ENCODE results near the gene AUTS2. TPM values are rescaled to one million over a fixed set of nuclear protein-coding genes. Genes with fewer than 3 reads are reported as not detected.

Gene AUTS2
- total RNA-seq, 1 donor from 2014 or later, result 53.0 TPM

GRCh38 chr7:69701288-69701687 is 103.0 kb downstream of the AUTS2 start:
- Histone ChIP-seq H3K27ac (no peak overlapping the region), H3K9me3 (no peaks in the 10 kb centered on the region), H3K4me1 (no peaks in the 10 kb centered on the region), H3K36me3 (no peaks in the 10 kb centered on the region), H3K4me3 (no peak overlapping the region), H3K27me3 (no peaks in the 10 kb centered on the region)
- TF ChIP-seq POLR2A (IDR thresholded peaks at IDR 0.05) (no peak), POLR2AphosphoS5 (IDR thresholded peaks at IDR 0.05; ENCODE audit: insufficient read depth in 1 of 2, low read depth in 1 of 2) (no peak), CTCF (IDR thresholded peaks at IDR 0.05) (no peak)
- no peak for DNase-seq (ENCODE audit: extremely low spot score in 2 of 2)
- intact Hi-C loops (cut with DNase I), result no loop called here

GRCh38 chr7:69702357-69702756 is 104.1 kb downstream of the AUTS2 start:
- no peaks in the 10 kb centered on the region for H3K27me3 ChIP-seq
- no peak overlapping the region for H3K27ac ChIP-seq
- intact Hi-C loops (cut with DNase I), result no loop called here
- no peaks in the 10 kb centered on the region for H3K36me3 ChIP-seq
- TF ChIP-seq POLR2A (IDR thresholded peaks at IDR 0.05), result no peak
- no peak for TF ChIP-seq POLR2AphosphoS5 (IDR thresholded peaks at IDR 0.05; ENCODE audit: insufficient read depth in 1 of 2, low read depth in 1 of 2)
- no peak for TF ChIP-seq CTCF (IDR thresholded peaks at IDR 0.05)
- H3K4me1 ChIP-seq, result no peaks in the 10 kb centered on the region
- H3K4me3 ChIP-seq, result no peak overlapping the region
- no peak for DNase-seq (ENCODE audit: extremely low spot score in 2 of 2)
- no peaks in the 10 kb centered on the region for H3K9me3 ChIP-seq

- Histone ChIP-seq H3K36me3 (no peaks in the 10 kb centered on the region), H3K27me3 (no peaks in the 10 kb centered on the region), H3K4me3 (no peak overlapping the region), H3K4me1 (no peaks in the 10 kb centered on the region), H3K27ac (no peak overlapping the region), H3K9me3 (no peaks in the 10 kb centered on the region)
- intact Hi-C loops (cut with DNase I), result no loop called here
- no peak for DNase-seq (ENCODE audit: extremely low spot score in 2 of 2)
- TF ChIP-seq POLR2A (IDR thresholded peaks at IDR 0.05), result no peak
- TF ChIP-seq POLR2AphosphoS5 (IDR thresholded peaks at IDR 0.05; ENCODE audit: insufficient read depth in 1 of 2, low read depth in 1 of 2), result no peak
- no peak for TF ChIP-seq CTCF (IDR thresholded peaks at IDR 0.05)
Measured at GRCh38 chr7:69703099-69703498, 104.8 kb downstream of the AUTS2 start.

- intact Hi-C loops (cut with DNase I), result no loop called here
- H3K9me3 ChIP-seq, result no peaks in the 10 kb centered on the region
- no peak overlapping the region for H3K4me3 ChIP-seq
- DNase-seq (ENCODE audit: extremely low spot score in 2 of 2), result no peak
- H3K27me3 ChIP-seq, result no peaks in the 10 kb centered on the region
- peaks cover 9% of the 10 kb centered on the region for H3K4me1 ChIP-seq
- no peak for TF ChIP-seq POLR2AphosphoS5 (IDR thresholded peaks at IDR 0.05; ENCODE audit: insufficient read depth in 1 of 2, low read depth in 1 of 2)
- TF ChIP-seq CTCF (IDR thresholded peaks at IDR 0.05), result no peak
- TF ChIP-seq POLR2A (IDR thresholded peaks at IDR 0.05), result no peak
- no peaks in the 10 kb centered on the region for H3K36me3 ChIP-seq
- no peak overlapping the region for H3K27ac ChIP-seq
Measured at GRCh38 chr7:69706070-69706469, 107.8 kb downstream of the AUTS2 start.

GRCh38 chr7:69708857-69709256 is 110.6 kb downstream of the AUTS2 start:
- no peak overlapping the region for H3K27ac ChIP-seq
- no peaks in the 10 kb centered on the region for H3K27me3 ChIP-seq
- peaks cover 9% of the 10 kb centered on the region for H3K4me1 ChIP-seq
- no peaks in the 10 kb centered on the region for H3K36me3 ChIP-seq
- H3K9me3 ChIP-seq, result no peaks in the 10 kb centered on the region
- TF ChIP-seq POLR2AphosphoS5 (IDR thresholded peaks at IDR 0.05; ENCODE audit: insufficient read depth in 1 of 2, low read depth in 1 of 2) (no peak), CTCF (IDR thresholded peaks at IDR 0.05) (no peak), POLR2A (IDR thresholded peaks at IDR 0.05) (no peak)
- intact Hi-C loops (cut with DNase I), result no loop called here
- no peak for DNase-seq (ENCODE audit: extremely low spot score in 2 of 2)
- H3K4me3 ChIP-seq, result no peak overlapping the region

All from vagina (tissue), 2 donors.